HepG2 (cell line): ENCODE results near the gene NADK2. TPM values are rescaled to one million over a fixed set of nuclear protein-coding genes. Genes with fewer than 3 reads are reported as not detected.

Source experiments
- ATM ChIP-seq: fragments of 450-650 bp; IDR thresholded peaks from 2 replicates; pipeline ENCODE4 v1.7.1; 2017; ENCODE audit warnings: mild to moderate bottlenecking, borderline replicate concordance
- CBX1 ChIP-seq: IDR thresholded peaks from one replicate; pipeline ENCODE4 v1.6.1; 2016; ENCODE audit warnings: antibody characterized with exemption, low read depth
- GRHL1 ChIP-seq: sonication (generic); formaldehyde crosslinking; conservative IDR thresholded peaks from 2 replicates; pipeline ENCODE4 v1.8.0; 2022; ENCODE audit warnings: missing genetic modification reagents
- HNF4A ChIP-seq: sonication (generic); formaldehyde crosslinking; IDR thresholded peaks from 2 replicates; pipeline ENCODE4 v1.4.0; 2020; ENCODE audit warnings: missing genetic modification reagents
- MEIS2 ChIP-seq: sonication (generic); formaldehyde crosslinking; IDR thresholded peaks from 2 replicates; pipeline ENCODE4 v1.9.0; 2021; ENCODE audit warnings: mild to moderate bottlenecking, missing genetic modification reagents
- RERE ChIP-seq: IDR thresholded peaks from 2 replicates; pipeline ENCODE4 v1.6.1; 2016; ENCODE audit warnings: low read depth, missing genetic modification reagents, missing compliant biosample characterization
- THAP7 ChIP-seq: sonication (generic); formaldehyde crosslinking; IDR thresholded peaks from 2 replicates; pipeline ENCODE4 v1.8.1; 2023; ENCODE audit warnings: mild to moderate bottlenecking, missing genetic modification reagents
- THRA ChIP-seq: sonication (generic); formaldehyde crosslinking; IDR thresholded peaks from 2 replicates; pipeline ENCODE4 v1.4.0; 2020; ENCODE audit warnings: missing genetic modification reagents, borderline replicate concordance
- ZBTB33 ChIP-seq: sonication (generic); formaldehyde crosslinking; IDR thresholded peaks from 2 replicates; pipeline ENCODE4 v1.4.0; 2020; ENCODE audit warnings: missing genetic modification reagents
- ZBTB8A ChIP-seq: sonication (generic); formaldehyde crosslinking; IDR thresholded peaks from 2 replicates; pipeline ENCODE4 v1.4.0; 2020; ENCODE audit warnings: mild to moderate bottlenecking, low read depth, missing genetic modification reagents, borderline replicate concordance
- ZHX1 ChIP-seq: sonication (generic); formaldehyde crosslinking; IDR thresholded peaks from 2 replicates; pipeline ENCODE4 v1.8.1; 2022; ENCODE audit warnings: low read depth, mild to moderate bottlenecking, missing genetic modification reagents
- ZNF431 ChIP-seq: sonication (generic); formaldehyde crosslinking; IDR thresholded peaks from 2 replicates; pipeline ENCODE4 v1.9.0; 2022; ENCODE audit warnings: missing genetic modification reagents, low read depth, mild to moderate bottlenecking, borderline replicate concordance
- polyA plus RNA-seq, 8 experiments: library from polyadenylated mRNA; depleted of rRNA in 3 of 8; stranded (reverse) in 7 of 8; unstranded in 1 of 8; fragments of >200 nt; fragmentation: Illumina TruSeq in 4 of 8; extraction: Trizol in 4 of 8; gene quantifications; 2 replicates each; pipeline versions ENCODE4 v1.2.1 to v1.2.3, GENCODE V29; 2011 to 2016; ENCODE audit warnings: low read depth in 4 of 8, missing spikeins in 1 of 8, mixed read lengths in 1 of 8; ENCODE audit not compliant: insufficient read depth in 1 of 8
- total RNA-seq, 5 experiments: library from RNA; depleted of rRNA; stranded (reverse); fragments of >200 nt; fragmentation: Illumina TruSeq; extraction: Trizol; gene quantifications; 2 replicates each; pipeline ENCODE4 v1.2.3, GENCODE V29; 2016; ENCODE audit warnings: low read depth in 1 of 5

Gene NADK2
- total and polyA plus RNA-seq, 2 of the 13 experiments (the other 11 are each of a cell fraction or from before 2014, with no cell fraction given), result 13.9 to 71.4 TPM

- TF ChIP-seq THRA (no peak), RERE (no peak), GRHL1 (CRISPR knock-in tag) (no peak), ZBTB33 (CRISPR knock-in tag) (peak; percentile 79; the same call in 1 of the 2 replicates), ZHX1 (0 out of 2 replicates have a peak, but pooled peaks have one; percentile 22), ZBTB8A (CRISPR knock-in tag) (no peak), ATM (no peak), MEIS2 (CRISPR knock-in tag) (no peak), ZNF431 (CRISPR knock-in tag) (0 out of 2 replicates have a peak, but pooled peaks have one; percentile 10), CBX1 (no peak), THAP7 (CRISPR knock-in tag) (peak; percentile 14; the same call in 1 of the 2 replicates), HNF4A (CRISPR knock-in tag) (peak; percentile 3; the same call in 1 of the 2 replicates)
Measured at GRCh38 chr5:36242534-36243485, 1.1 kb upstream of the NADK2 start (continued).
